ENCODE data around the gene FAM107B.
"Not testable (repeated sequence)": the region's sequence is repeated elsewhere in the genome, so short reads cannot be mapped to it uniquely, and the experiment has no call there.

FAM107B gene

DNA sequence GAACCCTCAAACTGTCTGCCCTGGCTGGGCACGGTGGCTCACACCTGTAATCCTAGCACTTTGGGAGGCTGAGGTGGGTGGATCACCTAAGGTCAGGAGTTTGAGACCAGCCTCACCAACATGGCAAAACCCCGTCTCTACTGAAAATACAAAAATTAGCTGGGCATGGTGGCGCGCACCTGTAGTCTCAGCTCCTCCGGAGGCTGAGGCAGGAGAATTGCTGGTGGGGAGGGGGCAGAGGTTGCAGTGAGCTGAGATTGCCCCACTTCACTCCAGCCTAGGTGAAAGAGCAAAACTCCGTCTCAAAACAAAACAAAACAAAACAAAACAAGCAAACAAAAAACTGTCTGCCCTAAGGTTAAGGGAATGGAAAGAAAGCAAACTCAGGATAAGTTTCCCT, 115.6 kb downstream of the FAM107B start:
- H4K91ac ChIP-seq (ENCODE audit: low read length); H4K8ac ChIP-seq (ENCODE audit: low read length); H2BK12ac ChIP-seq (ENCODE audit: low read length in 2 of 2); H3K4me3 ChIP-seq (ENCODE audit: insufficient read depth in 1 of 2, low read depth in 1 of 2, low read length in 2 of 2); H3K23ac ChIP-seq (ENCODE audit: low read length in 2 of 2); H3K27ac ChIP-seq (ENCODE audit: low read length, poor library complexity, severe bottlenecking); H3K27me3 ChIP-seq (ENCODE audit: control insufficient read depth in 1 of 2, insufficient read depth in 1 of 2, low read length in 2 of 2); H3K4ac ChIP-seq (ENCODE audit: low read depth in 1 of 2, low read length in 2 of 2); H3K14ac ChIP-seq (ENCODE audit: low read length in 2 of 2); H2AFZ ChIP-seq (ENCODE audit: low read depth, low read length); DNase-seq; H3K18ac ChIP-seq (ENCODE audit: low read depth in 1 of 2, low read length in 2 of 2); H3K4me1 ChIP-seq (ENCODE audit: control insufficient read depth, insufficient read depth, low read depth, low read length); H2BK120ac ChIP-seq (ENCODE audit: low read depth, low read length); H2BK15ac ChIP-seq (ENCODE audit: low read depth, poor library complexity, severe bottlenecking); H2AK5ac ChIP-seq (ENCODE audit: low read length, severe bottlenecking); H2BK5ac ChIP-seq (ENCODE audit: low read depth, low read length, poor library complexity, severe bottlenecking); H3K79me1 ChIP-seq (replicated peaks; ENCODE audit: low read length, poor library complexity, severe bottlenecking); H3K4me2 ChIP-seq (ENCODE audit: low read length, poor library complexity, severe bottlenecking); H3K9me3 ChIP-seq (ENCODE audit: control insufficient read depth, low read length); H3K36me3 ChIP-seq (ENCODE audit: control insufficient read depth in 1 of 2, insufficient read depth in 2 of 2, low read depth in 1 of 2, low read length in 2 of 2); H3K9ac ChIP-seq (ENCODE audit: low read length): not testable (repeated sequence)
- 100% methylated on average over 2 of the region's 6 CpGs for WGBS

DNA sequence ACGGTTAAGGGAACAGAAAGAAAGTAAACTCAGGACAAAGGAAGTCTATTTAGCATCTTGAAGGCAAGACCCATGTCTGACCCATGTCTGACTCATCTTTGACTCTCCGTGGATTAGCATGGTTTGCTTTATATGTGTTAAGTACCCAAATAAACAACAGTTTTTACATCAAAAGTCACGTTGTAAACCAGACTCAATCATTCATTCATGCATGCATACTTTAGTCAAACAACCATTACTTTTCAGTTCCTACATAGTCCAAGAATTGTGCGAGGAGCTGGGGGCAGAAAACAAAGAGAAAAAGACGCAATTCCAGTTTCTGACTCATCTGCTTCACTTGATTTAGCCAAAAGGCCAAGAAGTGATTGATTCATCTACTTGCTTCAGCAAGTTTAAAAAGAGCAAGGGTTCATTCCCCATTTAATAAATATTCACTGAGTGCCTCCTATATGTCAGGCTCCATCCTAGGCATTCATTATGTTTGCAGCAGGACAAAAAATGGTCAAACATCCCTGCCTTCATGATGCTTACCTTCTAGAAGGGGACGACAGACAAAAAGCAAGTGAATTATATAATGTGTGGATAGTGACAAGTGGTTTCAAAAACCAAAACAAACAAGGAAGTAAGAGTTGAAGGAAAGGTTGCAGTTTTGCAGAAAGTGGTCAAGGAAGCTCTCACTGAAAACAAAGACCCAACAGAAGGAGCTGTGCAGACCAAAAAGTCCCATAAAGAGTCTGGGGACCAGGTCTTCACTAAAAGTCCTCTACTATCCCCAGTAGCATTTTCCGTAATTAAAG, 116.2 kb downstream of the FAM107B start:
- peak overlapping the region in 1 of 2 experiments; percentile 40 for H3K4me3 ChIP-seq (ENCODE audit: insufficient read depth in 1 of 2, low read depth in 1 of 2, low read length in 2 of 2)
- no peak overlapping the region for H2BK120ac ChIP-seq (ENCODE audit: low read depth, low read length)
- no peak overlapping the region for H2BK15ac ChIP-seq (ENCODE audit: low read depth, poor library complexity, severe bottlenecking)
- H4K8ac ChIP-seq (ENCODE audit: low read length), result no peak overlapping the region
- no peak overlapping the region for H3K4ac ChIP-seq (ENCODE audit: low read depth in 1 of 2, low read length in 2 of 2)
- H4K91ac ChIP-seq (ENCODE audit: low read length), result no peak overlapping the region
- no peak overlapping the region for H2BK12ac ChIP-seq (ENCODE audit: low read length in 2 of 2)
- H3K27me3 ChIP-seq (ENCODE audit: control insufficient read depth in 1 of 2, insufficient read depth in 1 of 2, low read length in 2 of 2), result no peaks in the 10 kb centered on the region
- H3K79me1 ChIP-seq (replicated peaks; ENCODE audit: low read length, poor library complexity, severe bottlenecking), result no peaks in the 10 kb centered on the region
- H3K14ac ChIP-seq (ENCODE audit: low read length in 2 of 2), result no peak overlapping the region
- no peak overlapping the region for H2AK5ac ChIP-seq (ENCODE audit: low read length, severe bottlenecking)
- no peak overlapping the region for H2AFZ ChIP-seq (ENCODE audit: low read depth, low read length)
- no peak overlapping the region for H3K23ac ChIP-seq (ENCODE audit: low read length in 2 of 2)
- no peaks in the 10 kb centered on the region for H3K9me3 ChIP-seq (ENCODE audit: control insufficient read depth, low read length)
- H2BK5ac ChIP-seq (ENCODE audit: low read depth, low read length, poor library complexity, severe bottlenecking), result no peak overlapping the region
- H3K36me3 ChIP-seq (ENCODE audit: control insufficient read depth in 1 of 2, insufficient read depth in 2 of 2, low read depth in 1 of 2, low read length in 2 of 2), result no peaks in the 10 kb centered on the region
- H3K27ac ChIP-seq (ENCODE audit: low read length, poor library complexity, severe bottlenecking), result peak overlapping the region; percentile 47
- 21% methylated on average over 6 of the region's 7 CpGs for WGBS
- H3K4me2 ChIP-seq (ENCODE audit: low read length, poor library complexity, severe bottlenecking), result no peak overlapping the region
- H3K4me1 ChIP-seq (ENCODE audit: control insufficient read depth, insufficient read depth, low read depth, low read length), result peaks cover 4% of the 10 kb centered on the region
- no peak overlapping the region for H3K18ac ChIP-seq (ENCODE audit: low read depth in 1 of 2, low read length in 2 of 2)
- peak overlapping the region; percentile 47 for H3K9ac ChIP-seq (ENCODE audit: low read length)
- DNase-seq, result peak; percentile 96

DNA sequence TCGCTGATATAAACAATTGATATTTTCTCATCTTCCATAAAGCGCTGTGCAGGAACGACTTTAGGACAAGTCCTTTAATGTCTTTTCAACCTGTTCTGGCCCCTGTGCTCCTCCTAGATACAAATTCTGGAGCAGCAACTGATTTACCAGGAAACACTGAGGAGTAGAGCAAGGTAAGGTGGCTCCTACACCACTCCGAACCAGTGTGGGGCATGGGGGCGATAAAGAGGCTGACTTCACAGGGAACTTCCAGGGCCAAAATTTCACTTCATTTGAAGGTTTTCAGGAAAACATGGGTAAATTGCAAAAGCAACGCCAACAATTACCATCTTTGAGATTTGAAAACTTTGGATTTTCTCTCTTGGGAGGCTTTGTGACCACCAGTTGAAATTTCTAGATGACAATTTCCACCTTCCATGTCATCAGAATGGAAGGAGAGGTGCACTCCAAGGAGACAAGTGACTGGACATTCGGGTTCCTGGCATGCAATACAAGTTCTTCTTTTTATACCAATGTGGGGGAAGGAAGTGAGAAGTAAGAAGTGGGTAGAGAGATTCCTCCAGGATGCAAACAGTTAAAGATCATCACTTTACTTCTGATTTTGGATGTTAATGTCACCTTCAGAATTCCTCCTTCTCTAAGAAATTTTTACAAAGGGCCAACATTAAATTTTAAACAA, 118.5 kb downstream of the FAM107B start:
- H2BK12ac ChIP-seq (ENCODE audit: low read length in 2 of 2), result no peak overlapping the region
- H2BK15ac ChIP-seq (ENCODE audit: low read depth, poor library complexity, severe bottlenecking), result no peak overlapping the region
- WGBS, result 85% methylated on average over 6 of the region's 7 CpGs
- no peak overlapping the region for H2AFZ ChIP-seq (ENCODE audit: low read depth, low read length)
- H3K9ac ChIP-seq (ENCODE audit: low read length), result no peak overlapping the region
- no peak overlapping the region for H3K23ac ChIP-seq (ENCODE audit: low read length in 2 of 2)
- H2BK5ac ChIP-seq (ENCODE audit: low read depth, low read length, poor library complexity, severe bottlenecking), result no peak overlapping the region
- H4K91ac ChIP-seq (ENCODE audit: low read length), result no peak overlapping the region
- H3K18ac ChIP-seq (ENCODE audit: low read depth in 1 of 2, low read length in 2 of 2), result no peak overlapping the region
- no peak overlapping the region for H4K8ac ChIP-seq (ENCODE audit: low read length)
- H3K4ac ChIP-seq (ENCODE audit: low read depth in 1 of 2, low read length in 2 of 2), result no peak overlapping the region
- no peak overlapping the region for H3K14ac ChIP-seq (ENCODE audit: low read length in 2 of 2)
- H3K27ac ChIP-seq (ENCODE audit: low read length, poor library complexity, severe bottlenecking), result no peak overlapping the region
- no peak overlapping the region for H3K4me3 ChIP-seq (ENCODE audit: insufficient read depth in 1 of 2, low read depth in 1 of 2, low read length in 2 of 2)
- no peak overlapping the region for H2AK5ac ChIP-seq (ENCODE audit: low read length, severe bottlenecking)
- no peaks in the 10 kb centered on the region for H3K9me3 ChIP-seq (ENCODE audit: control insufficient read depth, low read length)
- no peaks in the 10 kb centered on the region for H3K79me1 ChIP-seq (replicated peaks; ENCODE audit: low read length, poor library complexity, severe bottlenecking)
- no peak for DNase-seq
- no peak overlapping the region for H2BK120ac ChIP-seq (ENCODE audit: low read depth, low read length)
- no peaks in the 10 kb centered on the region for H3K36me3 ChIP-seq (ENCODE audit: control insufficient read depth in 1 of 2, insufficient read depth in 2 of 2, low read depth in 1 of 2, low read length in 2 of 2)
- no peak overlapping the region for H3K4me2 ChIP-seq (ENCODE audit: low read length, poor library complexity, severe bottlenecking)
- H3K27me3 ChIP-seq (ENCODE audit: control insufficient read depth in 1 of 2, insufficient read depth in 1 of 2, low read length in 2 of 2), result no peaks in the 10 kb centered on the region
- peaks cover 10% of the 10 kb centered on the region for H3K4me1 ChIP-seq (ENCODE audit: control insufficient read depth, insufficient read depth, low read depth, low read length)

DNA sequence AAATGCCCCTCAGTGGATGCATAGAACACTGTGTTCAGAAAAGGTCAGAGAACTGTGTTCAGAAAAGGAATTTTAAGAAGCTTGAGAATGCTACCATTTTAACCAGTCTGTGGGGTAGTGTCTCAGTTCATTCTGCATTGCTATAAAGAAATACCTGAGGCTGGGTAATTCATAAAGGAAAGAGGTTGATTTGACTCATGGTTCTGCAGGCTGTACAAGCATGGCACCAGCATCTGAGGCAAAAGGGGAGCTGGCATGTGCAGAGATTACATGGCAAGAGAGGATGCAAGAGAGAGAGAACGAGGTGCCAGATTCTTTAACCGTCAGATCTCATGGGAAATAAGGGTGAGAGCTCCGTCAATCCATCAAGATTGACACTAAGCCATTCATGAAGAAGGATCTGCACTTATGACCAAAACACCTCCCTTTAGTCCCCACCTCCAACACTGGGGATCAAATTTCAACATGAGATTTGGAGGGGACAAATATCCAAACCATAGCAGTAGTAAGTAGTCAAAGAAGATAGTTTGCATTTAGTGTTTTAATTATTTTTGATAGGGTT, 119.8 kb downstream of the FAM107B start:
- H2BK5ac ChIP-seq (ENCODE audit: low read depth, low read length, poor library complexity, severe bottlenecking), result no peak overlapping the region
- WGBS, result 100% methylated on average over 1 of the region's 3 CpGs
- no peak overlapping the region for H3K18ac ChIP-seq (ENCODE audit: low read depth in 1 of 2, low read length in 2 of 2)

More for the DNA sequence above, 119.8 kb downstream of the FAM107B start:
- Histone ChIP-seq H4K8ac (ENCODE audit: low read length) (no peak overlapping the region), H2AK5ac (ENCODE audit: low read length, severe bottlenecking) (no peak overlapping the region), H3K4ac (ENCODE audit: low read depth in 1 of 2, low read length in 2 of 2) (no peak overlapping the region), H3K4me3 (ENCODE audit: insufficient read depth in 1 of 2, low read depth in 1 of 2, low read length in 2 of 2) (no peak overlapping the region), H3K9ac (ENCODE audit: low read length) (no peak overlapping the region), H3K79me1 (replicated peaks; ENCODE audit: low read length, poor library complexity, severe bottlenecking) (no peaks in the 10 kb centered on the region), H2AFZ (ENCODE audit: low read depth, low read length) (no peak overlapping the region), H2BK15ac (ENCODE audit: low read depth, poor library complexity, severe bottlenecking) (no peak overlapping the region), H4K91ac (ENCODE audit: low read length) (no peak overlapping the region), H3K4me1 (ENCODE audit: control insufficient read depth, insufficient read depth, low read depth, low read length) (peaks cover 10% of the 10 kb centered on the region), H3K14ac (ENCODE audit: low read length in 2 of 2) (no peak overlapping the region), H3K4me2 (ENCODE audit: low read length, poor library complexity, severe bottlenecking) (no peak overlapping the region), H2BK120ac (ENCODE audit: low read depth, low read length) (no peak overlapping the region), H3K27me3 (ENCODE audit: control insufficient read depth in 1 of 2, insufficient read depth in 1 of 2, low read length in 2 of 2) (no peaks in the 10 kb centered on the region), H3K36me3 (ENCODE audit: control insufficient read depth in 1 of 2, insufficient read depth in 2 of 2, low read depth in 1 of 2, low read length in 2 of 2) (no peaks in the 10 kb centered on the region), H3K23ac (ENCODE audit: low read length in 2 of 2) (no peak overlapping the region), H2BK12ac (ENCODE audit: low read length in 2 of 2) (no peak overlapping the region), H3K9me3 (ENCODE audit: control insufficient read depth, low read length) (no peaks in the 10 kb centered on the region), H3K27ac (ENCODE audit: low read length, poor library complexity, severe bottlenecking) (no peak overlapping the region)
- no peak for DNase-seq

Measured in mesenchymal stem cell (in vitro differentiated cells and primary cell).